ENCODE measurements around the gene FBXO3.

The FBXO3 gene

GRCh38 chr11:33691066-33691864 is 83.1 kb downstream of the FBXO3 start:
- H3K4me3 ChIP-seq (ENCODE audit: low read length, poor library complexity, severe bottlenecking), result no peak overlapping the region
- TF ChIP-seq CTCF (conservative IDR thresholded peaks at IDR 0.05; ENCODE audit: low read length) (no peak), EZH2phosphoT487 (IDR thresholded peaks at IDR 0.05; ENCODE audit: borderline replicate concordance) (no peak)
- no peaks in the 10 kb centered on the region for H3K9me2 ChIP-seq (replicated peaks; ENCODE audit: low read depth, low read length)
- no peaks in the 10 kb centered on the region for H3K4me1 ChIP-seq (ENCODE audit: insufficient read depth, low read length, poor library complexity, severe bottlenecking)
- H3K36me3 ChIP-seq (ENCODE audit: insufficient read depth, low read length), result no peaks in the 10 kb centered on the region
- no peak overlapping the region for H2AFZ ChIP-seq (ENCODE audit: low read length)
- H3K9me3 ChIP-seq (ENCODE audit: insufficient read depth, low read depth, low read length), result no peaks in the 10 kb centered on the region
- H3F3A ChIP-seq (ENCODE audit: low read depth), result no peaks in the 10 kb centered on the region
- H3K4me2 ChIP-seq (ENCODE audit: low read depth, low read length, poor library complexity, severe bottlenecking), result no peak overlapping the region
- H3K9ac ChIP-seq (ENCODE audit: low read depth, low read length, poor library complexity, severe bottlenecking), result no peak overlapping the region
- no peaks in the 10 kb centered on the region for H3K27me3 ChIP-seq (ENCODE audit: insufficient read depth, low read length, poor library complexity, severe bottlenecking)
- no peaks in the 10 kb centered on the region for H4K20me1 ChIP-seq (ENCODE audit: insufficient read depth, low read length, poor library complexity, severe bottlenecking)
- H3K79me2 ChIP-seq (ENCODE audit: insufficient read depth, low read length), result no peaks in the 10 kb centered on the region
